Uterus (tissue), 2 donors: ENCODE results near the gene FAM43A.

Source experiments
- CTCF ChIP-seq, 4 experiments: fragments of 200-600 bp in 2 of 4; fragments of 450-650 bp in 2 of 4; sonication (generic) in 2 of 4; IDR thresholded peaks; one replicate each; pipeline ENCODE4 v1.5.1; 2016 to 2019; ENCODE audit warnings: antibody characterized with exemption in 4 of 4, mild to moderate bottlenecking in 2 of 4, moderate library complexity in 1 of 4
- POLR2A ChIP-seq, 2 donors: fragments of 450-650 bp; IDR thresholded peaks; one replicate each; pipeline ENCODE4 v1.6.1; 2016; ENCODE audit warnings: antibody characterized with exemption in 2 of 2, mild to moderate bottlenecking in 1 of 2, moderate library complexity in 1 of 2

GRCh38 chr3:194723846-194724618 is 38.3 kb downstream of the FAM43A start:
- TF ChIP-seq CTCF (IDR thresholded peaks at IDR 0.05), result no peak
- no peak for TF ChIP-seq POLR2A (IDR thresholded peaks at IDR 0.05)
